Ascending aorta (tissue), 2 donors: ENCODE measurements around the gene TMEM30A. TPM values are rescaled to one million over a fixed set of nuclear protein-coding genes. Genes with fewer than 3 reads are reported as not detected.

Experiments
- DNase-seq, 2 donors: peaks; one replicate each; pipeline ENCODE4 v3.0.0-alpha.2; 2019; ENCODE audit warnings: low spot score in 2 of 2
- H3K27ac ChIP-seq, 2 donors: fragments of 200-600 bp; sonication (generic); one replicate each; pipeline ENCODE4 v1.5.1; 2016 to 2017; ENCODE audit warnings: mild to moderate bottlenecking in 1 of 2
- H3K27me3 ChIP-seq: fragments of 200-600 bp; sonication (generic); one replicate; pipeline ENCODE4 v1.5.1; 2017
- H3K36me3 ChIP-seq, 2 donors: fragments of 200-600 bp; sonication (generic); one replicate each; pipeline ENCODE4 v1.5.1; 2016
- H3K4me1 ChIP-seq, 2 donors: fragments of 200-600 bp; sonication (generic); one replicate each; pipeline ENCODE4 v1.5.1; 2016 to 2017; ENCODE audit warnings: mild to moderate bottlenecking in 1 of 2
- H3K4me3 ChIP-seq, 2 donors: fragments of 200-600 bp; sonication (generic); one replicate each; pipeline ENCODE4 v1.5.1; 2016 to 2017; ENCODE audit warnings: mild to moderate bottlenecking in 1 of 2
- H3K9me3 ChIP-seq, 2 donors: fragments of 200-600 bp; sonication (generic); one replicate each; pipeline ENCODE4 v1.5.1; 2016
- intact Hi-C: fragments of 100-400 bp; cut with DNase I; formaldehyde crosslinking; loops from one replicate; pipeline ENCODE4 v1.15.1; 2023
- total RNA-seq: library from RNA; depleted of rRNA; stranded (reverse); fragments of >200 nt; gene quantifications from one replicate; pipeline ENCODE4 v1.1.0, GENCODE V29; 2016
- TF ChIP-seq, protein P1 (sequence below), 3 experiments: fragments of 200-600 bp in 2 of 3; fragments of 450-650 bp in 1 of 3; sonication (generic) in 2 of 3; IDR thresholded peaks; one replicate each; pipeline ENCODE4 v1.5.1; 2016 to 2019; ENCODE audit warnings: antibody characterized with exemption in 3 of 3, mild to moderate bottlenecking in 1 of 3, moderate library complexity in 1 of 3

TMEM30A gene
- total RNA-seq, 1 donor from 2014 or later: 54.8 TPM

DNA sequence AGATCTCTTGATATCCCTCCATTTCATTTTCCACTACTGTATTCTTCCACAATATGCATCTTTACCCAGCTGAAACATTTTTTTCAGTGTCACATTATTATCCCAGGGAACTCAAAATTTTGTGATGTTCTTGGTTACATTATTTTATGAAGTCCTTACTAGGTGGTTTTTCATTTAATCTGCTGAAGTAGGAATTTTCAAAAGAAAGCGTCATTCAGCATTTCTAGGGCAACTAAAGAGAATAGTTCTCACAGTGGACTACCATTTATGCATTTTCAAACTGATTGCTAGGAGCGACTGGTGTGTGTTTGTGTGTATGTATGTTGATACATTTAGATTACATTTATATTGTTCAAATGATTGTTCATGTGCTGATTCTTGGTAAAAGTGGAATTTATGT lies 2.4 kb upstream of the TMEM30A start:
- intact Hi-C loops: no loop called here
- H3K27me3 ChIP-seq: no peaks in the 10 kb centered on the region
- H3K27ac ChIP-seq: no peak overlapping the region
- TF ChIP-seq, protein P1, sequence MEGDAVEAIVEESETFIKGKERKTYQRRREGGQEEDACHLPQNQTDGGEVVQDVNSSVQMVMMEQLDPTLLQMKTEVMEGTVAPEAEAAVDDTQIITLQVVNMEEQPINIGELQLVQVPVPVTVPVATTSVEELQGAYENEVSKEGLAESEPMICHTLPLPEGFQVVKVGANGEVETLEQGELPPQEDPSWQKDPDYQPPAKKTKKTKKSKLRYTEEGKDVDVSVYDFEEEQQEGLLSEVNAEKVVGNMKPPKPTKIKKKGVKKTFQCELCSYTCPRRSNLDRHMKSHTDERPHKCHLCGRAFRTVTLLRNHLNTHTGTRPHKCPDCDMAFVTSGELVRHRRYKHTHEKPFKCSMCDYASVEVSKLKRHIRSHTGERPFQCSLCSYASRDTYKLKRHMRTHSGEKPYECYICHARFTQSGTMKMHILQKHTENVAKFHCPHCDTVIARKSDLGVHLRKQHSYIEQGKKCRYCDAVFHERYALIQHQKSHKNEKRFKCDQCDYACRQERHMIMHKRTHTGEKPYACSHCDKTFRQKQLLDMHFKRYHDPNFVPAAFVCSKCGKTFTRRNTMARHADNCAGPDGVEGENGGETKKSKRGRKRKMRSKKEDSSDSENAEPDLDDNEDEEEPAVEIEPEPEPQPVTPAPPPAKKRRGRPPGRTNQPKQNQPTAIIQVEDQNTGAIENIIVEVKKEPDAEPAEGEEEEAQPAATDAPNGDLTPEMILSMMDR (IDR thresholded peaks at IDR 0.05): no peak
- H3K4me1 ChIP-seq: peaks cover 7 to 28% of the 10 kb centered on the region in 2 donors
- H3K4me3 ChIP-seq: no peak overlapping the region
- no peaks in the 10 kb centered on the region for H3K9me3 ChIP-seq
- no peak for DNase-seq
- H3K36me3 ChIP-seq: no peaks in the 10 kb centered on the region

DNA sequence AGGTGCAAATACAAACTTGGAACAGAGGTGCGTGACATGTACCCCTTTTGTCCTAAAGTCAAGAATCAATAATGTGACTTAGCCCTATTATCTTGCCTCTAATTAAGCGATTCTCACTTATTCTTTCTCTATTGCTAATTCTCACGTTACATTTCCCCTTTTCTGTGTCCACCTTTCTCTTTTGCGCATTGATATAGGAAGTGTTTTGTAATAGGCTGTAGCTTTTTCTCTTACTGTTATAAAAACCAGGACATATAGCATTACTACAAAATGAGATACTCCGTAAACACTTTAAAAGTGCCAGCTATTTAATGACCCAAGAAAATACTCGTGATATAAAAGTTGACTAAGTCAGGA lies 669 bp upstream of the TMEM30A start:
- Histone ChIP-seq H3K27ac (peak overlapping the region; percentile 85 to 95), H3K4me1 (peaks cover 3 to 15% of the 10 kb centered on the region in 2 donors), H3K36me3 (no peaks in the 10 kb centered on the region), H3K4me3 (peak overlapping the region; percentile 93 to 97), H3K9me3 (no peaks in the 10 kb centered on the region), H3K27me3 (no peaks in the 10 kb centered on the region)
- TF ChIP-seq, protein P1 (IDR thresholded peaks at IDR 0.05): no peak
- no peak for DNase-seq
- intact Hi-C loops: no loop called here

DNA sequence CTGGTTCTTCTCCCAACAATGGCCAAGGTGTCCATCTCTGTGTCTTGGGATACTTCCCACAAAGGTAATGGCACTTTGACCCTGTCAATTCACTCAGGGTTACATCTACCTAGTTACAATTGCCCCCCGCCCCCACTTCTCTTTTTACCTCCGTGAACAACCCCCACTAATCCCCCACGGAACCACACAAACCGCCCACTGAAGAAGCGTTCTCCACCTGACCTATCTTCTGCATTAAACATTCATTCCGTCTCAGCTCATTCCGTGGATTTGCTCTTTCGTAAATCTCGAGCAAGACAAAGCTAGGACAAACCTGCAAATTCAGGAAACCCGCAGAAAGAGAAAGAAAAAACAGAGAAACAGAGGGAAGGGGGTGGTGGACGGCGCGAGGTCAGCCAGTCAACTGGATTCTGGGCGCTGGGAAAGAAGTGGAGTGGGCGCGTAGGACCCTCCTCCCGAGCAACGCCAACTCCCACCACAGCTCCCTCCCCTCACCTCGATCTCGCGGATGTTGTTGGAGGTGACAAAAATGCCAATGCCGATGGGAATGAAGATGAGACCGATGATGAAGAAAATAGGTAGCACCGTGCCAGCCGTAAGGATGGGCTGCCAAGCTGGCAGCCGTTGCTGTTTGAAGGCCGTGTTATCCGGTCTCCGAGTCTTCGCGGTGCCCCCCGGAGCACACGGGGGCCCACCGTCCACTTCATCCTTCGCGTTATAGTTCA lies 523 bp downstream of the TMEM30A start:
- no peaks in the 10 kb centered on the region for H3K9me3 ChIP-seq
- H3K4me1 ChIP-seq: peaks cover 3 to 20% of the 10 kb centered on the region in 2 donors
- H3K36me3 ChIP-seq: no peaks in the 10 kb centered on the region
- intact Hi-C loops: loop anchor here (1.0 to 5.0 kb wide), 2 partner anchors 41 to 318 kb away; partner anchors contain the start of genes COX7A2 and SENP6
- DNase-seq: no peak
- peak overlapping the region; percentile 93 to 97 for H3K4me3 ChIP-seq
- peak overlapping the region; percentile 85 to 95 for H3K27ac ChIP-seq
- no peaks in the 10 kb centered on the region for H3K27me3 ChIP-seq
- TF ChIP-seq, protein P1 (IDR thresholded peaks at IDR 0.05): no peak

DNA sequence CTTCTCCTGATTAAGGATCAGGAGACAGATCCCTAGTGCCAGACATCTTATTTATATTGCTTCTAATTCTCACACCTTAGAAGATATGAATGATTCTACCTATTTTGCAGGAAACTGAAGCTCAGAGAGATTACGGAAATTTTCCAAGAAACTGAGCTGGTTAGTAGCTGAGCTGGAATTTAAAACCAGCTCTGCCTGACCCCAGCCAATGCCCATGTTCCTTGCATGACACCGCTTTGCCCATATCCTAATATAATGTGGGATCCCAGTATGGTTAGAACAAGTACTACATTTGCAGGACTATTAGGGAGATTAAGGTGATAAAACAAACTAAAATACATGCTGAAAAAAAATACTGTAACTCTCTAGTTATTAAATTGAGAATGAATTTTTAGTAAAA lies 1.9 kb downstream of the TMEM30A start:
- Histone ChIP-seq H3K4me3 (peak overlapping the region; percentile 93 to 97), H3K36me3 (no peaks in the 10 kb centered on the region), H3K27ac (no peak overlapping the region), H3K27me3 (no peaks in the 10 kb centered on the region), H3K4me1 (peaks cover 3 to 30% of the 10 kb centered on the region in 2 donors), H3K9me3 (no peaks in the 10 kb centered on the region)
- intact Hi-C loops: loop anchor here (5.0 kb wide), 1 partner anchor 320 kb away; the partner anchor contains the start of gene SENP6
- DNase-seq: no peak
- TF ChIP-seq, protein P1 (IDR thresholded peaks at IDR 0.05): no peak

DNA sequence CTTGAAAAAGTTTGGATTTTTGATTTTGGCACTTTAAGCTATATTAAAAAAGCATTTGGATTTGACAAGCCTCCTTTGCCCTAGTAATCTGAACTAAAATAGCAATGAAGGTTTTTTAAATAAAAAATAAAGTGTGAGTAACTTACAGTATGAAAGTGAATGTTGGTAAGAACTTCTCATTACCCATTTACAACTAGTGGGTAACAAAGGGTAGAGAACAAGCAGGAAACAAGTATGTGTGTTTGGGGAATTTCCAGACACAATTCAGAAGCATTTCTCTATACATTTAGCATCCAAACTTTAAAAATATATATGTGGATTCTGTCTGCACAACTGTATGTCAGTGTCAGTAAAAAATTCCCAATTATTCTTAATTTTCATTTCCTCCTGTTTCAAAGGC lies 2.9 kb downstream of the TMEM30A start:
- peak overlapping the region; percentile 93 to 97 for H3K4me3 ChIP-seq
- intact Hi-C loops: loop anchor here (5.0 kb wide), 1 partner anchor 321 kb away; the partner anchor contains the start of gene SENP6
- H3K27ac ChIP-seq: no peak overlapping the region
- TF ChIP-seq, protein P1 (IDR thresholded peaks at IDR 0.05): no peak
- H3K27me3 ChIP-seq: no peaks in the 10 kb centered on the region
- no peak for DNase-seq
- no peaks in the 10 kb centered on the region for H3K36me3 ChIP-seq
- no peaks in the 10 kb centered on the region for H3K9me3 ChIP-seq
- peaks cover 3 to 34% of the 10 kb centered on the region in 2 donors for H3K4me1 ChIP-seq
